Suppressor macrophage treated with lipopolysaccharide for 4 hours (primary cell): ENCODE data around the gene GPN1.
"Not testable (repeated sequence)": the region's sequence is repeated elsewhere in the genome, so short reads cannot be mapped to it uniquely, and the experiment has no call there.

ENCODE experiments used
- DNase-seq: peaks from one replicate; pipeline ENCODE4 v3.0.0-alpha.2; 2020

The GPN1 gene

DNA sequence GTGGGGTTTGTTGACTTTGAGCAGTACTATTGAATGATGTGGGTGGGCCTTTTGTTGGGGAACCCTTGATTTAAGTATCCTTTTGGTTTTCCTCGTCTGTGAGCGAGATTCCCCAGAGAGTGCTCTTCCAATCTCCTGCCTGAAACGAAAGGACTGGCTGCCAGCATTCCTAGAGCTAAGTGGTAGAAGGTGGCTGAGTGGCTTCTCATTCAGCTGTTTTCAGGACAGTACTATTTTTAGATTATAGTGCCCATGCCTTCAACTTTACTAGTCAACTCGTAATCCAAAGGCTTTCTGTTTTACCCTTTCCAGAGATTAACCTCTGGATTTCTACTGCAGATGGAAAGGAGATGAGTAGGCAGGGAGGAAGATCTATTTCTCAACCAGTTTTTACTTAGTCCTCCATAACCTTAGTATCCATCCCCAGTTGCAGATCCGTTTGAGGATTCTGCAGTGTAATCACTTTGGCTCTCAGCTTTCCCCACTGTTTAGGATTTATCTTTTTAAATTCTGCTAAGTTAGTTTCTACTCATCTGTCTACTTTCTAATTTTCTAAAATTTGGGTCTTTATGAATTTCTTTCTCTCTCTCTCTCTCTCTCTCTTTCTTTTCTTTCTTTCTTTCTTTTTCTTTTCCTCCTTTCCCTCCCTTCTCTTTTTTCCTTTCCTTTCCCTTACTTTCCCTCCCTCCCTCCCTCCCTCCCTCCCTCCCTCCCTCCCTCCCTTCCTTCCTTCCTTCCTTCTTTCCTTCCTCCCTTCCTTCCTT is 44.1 kb downstream of the GPN1 start:
- no peak for DNase-seq

DNA sequence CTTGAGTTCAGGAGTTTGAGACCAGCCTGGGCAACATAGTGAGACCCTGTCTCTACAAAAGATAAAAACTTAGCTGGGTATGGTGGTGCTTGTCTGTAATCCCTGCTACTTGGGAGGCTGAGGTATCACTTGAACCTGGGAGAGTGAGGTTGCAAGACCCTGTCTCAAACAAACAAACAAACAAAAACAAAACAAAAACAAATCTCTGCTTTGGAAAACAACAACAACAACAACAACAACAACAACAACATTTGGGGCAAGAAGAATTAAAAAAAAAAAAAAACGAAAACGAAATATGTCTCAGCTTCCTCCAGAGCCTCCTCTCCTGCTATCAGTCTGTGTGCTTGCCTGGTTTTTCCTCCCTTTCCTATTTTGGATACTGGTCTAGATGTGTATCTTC is 51.7 kb downstream of the GPN1 start:
- no peak for DNase-seq

DNA sequence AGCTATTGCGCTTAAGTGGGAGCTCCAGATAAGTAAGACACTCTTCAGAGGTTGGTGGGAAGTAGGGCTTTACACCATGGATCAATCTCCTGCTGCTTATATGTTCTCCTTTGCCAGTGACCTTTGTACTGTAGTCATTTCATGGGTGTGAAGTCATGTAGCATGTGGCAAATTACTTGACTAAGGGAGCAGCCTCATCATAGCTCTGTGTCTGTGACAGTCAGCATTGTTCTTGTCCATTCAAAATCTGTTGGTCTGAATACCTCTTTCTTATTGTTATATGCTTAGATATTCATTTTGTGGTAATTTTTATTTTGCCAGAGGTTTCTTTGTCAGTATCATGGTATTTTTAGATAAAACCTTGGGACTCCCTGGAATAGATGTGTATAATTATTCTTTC is 53.0 kb downstream of the GPN1 start:
- peak; percentile 68 for DNase-seq

DNA sequence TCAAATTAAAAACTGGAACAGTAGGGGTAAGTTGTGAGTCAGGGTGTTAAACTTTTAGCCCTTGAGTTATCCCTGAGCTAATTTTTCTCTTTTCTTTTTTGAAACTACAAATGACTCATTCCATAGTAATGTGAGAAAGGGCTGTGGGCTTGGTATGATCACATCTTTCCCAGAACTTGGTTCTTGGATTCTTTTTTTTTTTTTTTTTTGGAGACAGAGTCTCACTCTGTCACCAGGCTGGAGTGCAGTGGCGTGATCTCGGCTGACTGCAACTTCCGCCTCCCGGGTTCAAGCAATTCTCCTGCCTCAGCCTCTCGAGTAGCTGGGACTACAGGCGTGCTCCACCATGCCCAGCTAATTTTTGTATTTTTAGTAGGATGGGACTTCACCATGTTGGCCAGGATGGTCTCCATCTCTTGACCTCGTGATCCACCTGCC is 53.5 kb downstream of the GPN1 start:
- DNase-seq: peak; percentile 80

DNA sequence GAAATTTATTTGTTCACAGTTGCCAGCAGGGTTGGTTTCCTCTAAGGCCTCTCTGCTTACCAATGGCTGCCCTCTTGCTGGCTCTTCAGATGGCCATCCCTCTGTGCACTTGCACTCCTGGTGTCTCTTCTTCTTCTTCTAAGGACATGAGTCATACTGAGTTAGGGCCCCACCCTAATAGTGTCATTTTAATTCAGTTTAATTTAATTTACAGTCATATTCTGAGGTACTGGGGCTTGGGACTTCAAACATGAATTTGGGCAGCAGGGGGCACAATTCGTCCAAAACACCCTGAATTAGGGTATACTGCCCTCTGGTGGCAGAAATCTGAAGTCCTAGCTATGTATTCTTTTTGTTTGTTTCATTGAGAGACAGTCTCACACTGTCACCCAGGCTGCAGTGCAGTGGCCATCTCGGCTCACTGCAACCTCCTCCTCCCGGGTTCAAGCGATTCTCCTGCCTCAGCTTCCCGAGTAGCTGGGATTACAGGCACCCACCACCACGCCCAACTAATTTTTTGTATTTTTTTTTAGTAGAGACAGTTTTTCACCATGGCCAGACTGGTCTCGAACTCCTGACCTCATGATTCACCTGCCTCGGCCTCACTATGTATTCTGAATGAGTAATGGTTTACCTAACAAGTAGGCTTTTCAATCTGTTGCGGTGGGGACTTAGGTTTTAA is 54.7 kb downstream of the GPN1 start:
- peak; percentile 97 for DNase-seq

DNA sequence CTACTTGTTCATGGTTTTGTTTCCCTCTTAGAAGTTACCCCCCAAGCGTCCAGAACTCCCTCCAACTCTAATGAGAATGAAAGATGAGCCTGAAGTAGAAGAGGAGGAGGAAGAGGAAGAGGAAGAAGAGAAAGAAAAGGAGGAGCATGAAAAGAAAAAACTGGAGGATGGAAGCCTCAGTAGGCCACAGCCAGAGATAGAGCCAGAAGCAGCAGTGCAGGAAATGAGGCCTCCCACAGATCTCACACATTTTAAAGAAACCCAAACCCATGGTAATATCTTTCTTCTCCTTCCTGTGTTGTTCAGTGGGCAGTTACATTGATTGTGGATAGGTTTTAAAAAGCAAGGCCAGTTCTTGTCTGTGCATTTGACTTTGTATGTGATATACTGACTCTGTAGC is 56.2 kb downstream of the GPN1 start:
- not testable (repeated sequence) for DNase-seq

DNA sequence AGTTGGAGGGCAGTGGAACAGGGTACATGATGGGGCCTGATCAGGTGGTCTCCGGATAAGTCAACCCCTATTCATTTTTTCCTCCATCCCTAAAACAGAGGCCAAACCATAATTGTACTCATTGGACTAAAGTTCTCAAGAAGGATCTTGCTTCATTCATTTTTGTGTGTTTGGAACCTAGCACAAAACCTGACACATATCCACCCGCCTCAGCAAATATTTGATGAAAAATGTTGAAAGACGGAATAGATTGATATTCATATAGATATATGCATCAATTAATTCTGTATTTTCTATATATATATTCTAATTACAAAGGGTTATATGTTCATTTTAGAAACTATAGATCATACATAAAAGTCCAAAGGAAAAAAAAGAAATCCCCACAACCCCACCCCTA is 56.7 kb downstream of the GPN1 start:
- DNase-seq: no peak

DNA sequence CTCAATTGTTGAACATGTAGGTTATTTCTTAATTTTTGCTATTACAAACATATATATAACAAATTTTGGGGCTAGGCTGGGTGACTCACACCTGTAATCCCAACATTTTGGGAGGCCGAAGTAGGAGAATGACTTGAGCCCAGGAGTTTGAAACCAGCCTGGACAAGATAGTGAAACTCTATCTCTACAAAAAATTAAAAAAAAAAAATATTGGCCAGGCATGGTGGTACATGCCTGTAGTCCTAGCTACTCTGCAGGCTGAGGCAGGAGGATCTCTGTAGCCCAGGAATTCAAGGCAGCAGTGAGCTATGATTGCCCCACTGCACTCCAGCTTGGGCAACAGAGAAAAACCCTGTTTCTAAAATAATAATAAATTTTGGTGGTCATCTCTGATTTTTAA is 58.4 kb downstream of the GPN1 start:
- DNase-seq: no peak

DNA sequence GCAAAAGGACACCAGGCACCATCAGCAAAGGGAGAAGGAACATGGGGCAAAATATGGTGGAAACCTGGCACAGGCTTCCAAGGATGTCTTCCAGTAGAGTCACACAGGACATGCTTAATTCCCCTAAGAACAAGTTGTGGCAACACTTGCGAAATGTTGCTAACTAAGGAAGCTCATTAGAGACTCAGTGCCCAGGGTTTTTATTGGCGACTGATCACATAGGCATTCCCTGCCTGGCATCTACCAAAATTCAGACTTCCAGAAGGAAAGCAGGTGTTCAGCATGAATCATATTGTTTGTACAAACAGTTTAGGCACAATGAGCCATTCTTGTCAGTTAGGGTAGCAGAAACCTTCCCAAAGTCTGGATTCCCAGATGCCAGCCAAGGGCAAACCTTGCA is 60.6 kb downstream of the GPN1 start:
- no peak for DNase-seq

DNA sequence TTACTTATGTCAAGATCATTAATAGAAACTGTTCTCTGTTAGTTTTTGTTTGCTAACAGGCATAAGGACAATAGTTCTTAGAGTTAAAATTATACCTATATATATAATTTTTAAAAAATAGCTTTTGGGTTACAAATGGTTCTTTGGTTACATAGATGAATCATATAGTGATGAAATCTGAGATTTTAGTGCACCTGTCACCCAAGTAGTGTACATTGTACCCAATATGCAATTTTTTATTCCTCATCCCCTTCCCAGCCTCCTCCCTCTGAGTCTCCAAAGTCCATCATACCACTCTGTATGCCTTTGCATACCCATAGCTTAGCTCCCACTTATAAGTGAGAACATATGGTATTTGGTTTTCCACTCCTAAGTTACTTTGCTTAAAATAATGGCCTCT is 61.2 kb downstream of the GPN1 start:
- DNase-seq: no peak

DNA sequence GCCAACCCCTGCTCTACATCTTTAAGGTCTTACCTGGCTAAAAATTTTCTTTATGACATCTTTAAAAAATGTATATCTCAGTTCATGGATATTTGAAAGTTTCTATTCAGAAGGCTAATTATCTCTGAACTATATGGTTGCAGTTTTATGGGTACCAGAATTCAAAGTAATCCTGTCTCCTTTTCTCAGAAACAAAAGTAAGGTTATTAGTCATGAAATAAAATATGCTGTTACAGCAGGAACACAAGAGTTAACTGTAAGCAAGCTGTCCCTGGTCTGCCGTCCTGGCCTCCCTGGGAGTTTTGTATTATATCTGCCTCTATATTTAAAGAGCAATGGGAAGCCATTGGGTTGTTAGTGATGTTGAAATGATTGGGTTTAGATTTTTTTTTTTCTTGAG is 68.8 kb downstream of the GPN1 start:
- DNase-seq: no peak
